ENCODE data around the gene HMMR.
"Not testable (repeated sequence)": the region's sequence is repeated elsewhere in the genome, so short reads cannot be mapped to it uniquely, and the experiment has no call there.

The HMMR gene

GRCh38 chr5:163509291-163509951 lies 49.0 kb downstream of the HMMR start:
- no peak for DNase-seq

DNA sequence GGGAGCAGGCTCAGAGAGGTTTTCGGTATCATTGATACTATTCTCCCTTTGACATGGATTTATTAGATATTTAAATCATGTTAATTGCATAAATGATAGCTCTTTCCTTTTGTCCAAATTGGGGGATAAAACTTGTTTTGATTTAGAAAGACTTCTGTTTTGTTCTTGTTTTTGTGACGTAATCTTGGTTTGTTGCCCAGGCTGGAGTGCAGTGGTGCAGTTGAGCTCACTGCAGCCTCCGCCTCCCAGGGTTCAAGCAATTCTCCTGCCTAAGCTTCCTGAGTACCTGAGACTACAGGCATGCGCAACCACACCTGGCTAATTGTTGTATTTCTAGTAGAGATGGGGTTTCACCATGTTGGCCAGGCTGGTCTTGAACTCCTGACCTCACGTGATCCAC lies 52.1 kb downstream of the HMMR start:
- DNase-seq = no peak

DNA sequence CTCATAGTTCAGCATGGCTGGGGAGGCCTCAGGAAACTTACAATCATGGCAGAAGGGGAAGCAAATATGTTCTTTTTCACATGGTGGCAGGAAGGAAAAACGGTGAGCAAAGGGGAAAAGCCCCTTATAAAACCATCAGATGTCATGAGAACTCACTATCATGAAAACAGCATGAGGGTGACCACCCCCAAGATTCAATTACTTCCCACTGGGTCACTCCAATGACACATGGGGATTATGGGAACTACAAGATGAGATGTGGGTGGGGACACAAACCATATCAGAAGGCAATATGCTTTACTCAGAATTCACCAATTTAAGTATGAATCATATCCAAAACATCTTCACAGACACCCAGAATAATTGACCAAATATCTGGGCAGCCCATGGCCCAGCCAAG lies 64.7 kb downstream of the HMMR start:
- no peak for DNase-seq

DNA sequence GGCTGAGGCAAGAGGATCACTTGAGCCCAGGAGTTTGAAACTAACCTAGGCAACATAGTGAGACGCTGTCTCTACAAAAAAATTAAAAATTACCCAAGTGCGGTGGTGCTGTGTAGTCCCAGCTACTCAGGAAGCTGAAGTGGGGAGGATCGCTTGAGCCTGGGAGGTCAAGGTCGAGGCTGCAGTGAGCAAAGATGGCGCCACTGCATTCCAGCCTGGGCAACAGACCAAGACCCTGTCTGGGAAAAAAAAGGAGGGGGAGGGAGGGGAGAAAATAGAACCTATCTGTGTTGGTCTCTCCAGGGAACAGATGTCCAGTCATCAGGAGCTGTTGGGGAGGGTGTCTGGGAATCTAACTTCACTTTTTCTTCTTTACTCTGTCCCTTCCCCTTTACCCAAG lies 69.3 kb downstream of the HMMR start:
- no peak for DNase-seq

DNA sequence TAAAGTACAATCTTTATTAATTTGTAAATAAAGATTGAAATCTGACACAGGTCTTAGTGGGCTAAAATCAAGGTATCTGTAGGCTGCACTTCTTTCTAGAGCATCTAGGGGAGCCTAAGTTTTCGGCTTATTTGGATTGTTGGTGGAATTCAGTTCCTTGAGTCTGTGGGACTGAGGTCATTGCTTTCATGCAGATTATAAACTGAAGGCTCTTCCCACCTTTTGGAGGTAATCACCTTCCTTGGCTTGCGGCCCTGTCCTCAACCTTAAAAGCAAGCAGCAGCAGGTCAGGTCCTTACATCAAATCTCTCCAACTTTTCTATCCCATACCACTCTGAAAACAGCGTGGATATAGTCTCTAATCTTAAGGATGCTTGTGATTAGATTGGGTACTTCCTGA lies 70.8 kb downstream of the HMMR start:
- no peak for DNase-seq

GRCh38 chr5:163532171-163533084 lies 72.0 kb downstream of the HMMR start:
- DNase-seq = no peak

- DNase-seq = no peak
Measured at GRCh38 chr5:163533223-163533622, 72.8 kb downstream of the HMMR start.

DNA sequence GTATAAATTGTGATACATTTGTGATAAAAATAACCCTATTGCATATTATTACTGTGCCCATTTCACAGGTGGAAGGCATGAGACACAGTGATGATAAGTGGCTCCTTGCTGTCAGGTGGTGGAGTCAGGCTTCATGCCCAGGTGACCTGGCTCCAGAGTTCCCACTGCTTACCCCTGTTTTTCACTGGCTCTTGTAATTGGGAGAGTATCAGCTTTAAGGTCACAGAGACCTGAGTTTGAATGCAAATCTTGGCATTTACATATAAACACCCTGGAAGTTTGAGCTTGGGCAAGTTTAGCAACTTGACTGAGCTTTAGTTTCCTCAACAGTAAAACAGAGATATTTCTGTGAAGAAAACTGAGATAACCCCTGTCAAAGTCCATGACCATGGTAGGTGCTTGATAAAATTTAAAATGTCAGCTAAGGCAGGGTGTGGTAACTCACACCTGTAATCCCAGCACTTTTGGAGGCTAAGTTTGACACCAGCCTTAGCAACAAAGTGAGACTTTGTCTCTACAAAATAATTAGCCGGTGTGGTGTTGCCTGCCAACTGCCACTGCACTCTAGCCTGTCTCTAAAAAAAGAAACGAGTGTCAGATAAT lies 74.2 kb downstream of the HMMR start:
- DNase-seq = no peak

DNA sequence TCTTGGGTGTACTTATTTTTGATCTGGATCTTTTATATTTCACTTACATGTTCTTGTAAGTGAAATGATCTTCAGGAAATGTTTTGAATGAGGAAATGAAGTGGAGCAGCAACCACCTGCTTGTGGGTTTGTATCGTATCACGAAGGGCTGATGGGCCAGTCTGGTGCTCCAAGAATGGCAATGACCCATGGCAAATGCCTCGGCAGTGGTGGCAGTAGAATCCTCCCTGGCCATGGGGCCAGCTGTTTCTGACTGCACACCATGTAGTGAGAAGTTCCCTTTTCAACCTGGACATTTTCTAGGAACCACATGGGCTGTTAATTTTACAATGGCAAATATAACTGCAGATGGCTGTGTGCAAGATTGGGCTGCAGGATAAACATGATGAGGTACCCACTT lies 74.9 kb downstream of the HMMR start:
- DNase-seq = no peak

DNA sequence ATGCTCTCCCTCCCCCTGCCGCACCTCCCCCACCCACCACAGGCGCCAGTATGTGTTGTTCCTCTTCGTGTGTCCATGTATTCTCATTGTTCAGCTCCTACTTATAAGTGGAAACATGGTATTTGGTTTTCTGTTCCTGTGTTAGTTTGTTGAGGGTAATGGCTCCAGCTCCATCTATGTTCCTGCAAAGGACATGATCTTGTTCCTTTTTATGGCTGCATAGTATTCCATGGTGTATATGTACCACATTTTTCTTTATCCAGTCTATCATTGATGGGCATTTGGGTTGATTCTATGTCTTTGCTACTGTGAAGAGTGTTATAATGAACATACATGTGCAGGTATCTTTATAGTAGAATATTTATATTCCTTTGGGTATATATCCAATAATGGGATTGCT lies 76.0 kb downstream of the HMMR start:
- not testable (repeated sequence) for DNase-seq

GRCh38 chr5:163540696-163541095 lies 80.3 kb downstream of the HMMR start:
- no peak for DNase-seq

Data from Kasumi-1 (cell line).